CD4-positive, alpha-beta T cell treated with Interleukin-6 for 4 hours (primary cell): Measurements from ENCODE around the gene C14orf180.
A peak's percentile ranks its signal among the peaks of the same experiment; 100 is the strongest.

Source experiments
- DNase-seq: peaks from one replicate; pipeline ENCODE4 v3.0.0-alpha.2; 2020; ENCODE audit warnings: mixed read lengths

The C14orf180 gene

DNA sequence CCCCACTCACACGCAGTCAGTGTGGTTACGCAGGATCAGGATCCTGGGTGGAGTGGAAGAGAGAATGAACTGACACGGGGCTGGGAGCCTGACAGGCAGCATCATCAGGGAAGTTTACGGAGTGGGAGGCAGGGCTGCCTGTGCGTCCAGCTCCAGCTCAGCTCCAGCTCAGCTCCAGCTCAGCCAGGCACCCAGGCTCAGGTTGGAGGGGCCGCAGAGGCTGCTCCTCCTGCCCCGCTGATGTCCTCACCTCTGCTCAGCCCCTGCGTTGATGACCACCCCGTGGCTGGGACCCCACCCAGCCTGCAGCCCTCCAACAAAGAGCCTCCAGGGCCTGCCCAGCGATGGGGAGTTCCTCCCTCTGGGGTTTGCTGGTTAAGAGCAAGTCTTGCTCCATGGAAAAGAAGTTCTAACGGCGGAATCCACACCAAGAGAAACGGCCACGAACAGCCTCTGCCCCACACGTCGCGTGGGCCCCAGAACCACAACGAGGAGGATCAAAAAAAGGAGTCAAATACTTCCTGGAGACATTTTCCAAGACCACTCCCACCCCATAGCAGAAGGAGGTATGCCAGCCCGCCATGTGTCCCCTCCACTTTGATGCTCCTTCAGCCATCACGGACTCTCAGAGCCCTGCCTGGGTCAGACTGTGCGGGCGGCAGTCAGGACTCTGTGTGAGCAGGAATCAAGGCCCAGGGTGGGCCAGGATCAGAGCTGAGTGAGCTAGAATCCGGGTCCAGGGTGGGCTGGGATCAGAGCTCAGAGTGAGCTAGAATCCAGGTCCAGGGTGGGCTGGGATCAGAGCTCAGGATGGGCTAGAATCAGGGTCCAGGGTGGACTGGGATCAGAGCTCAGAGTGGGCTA lies 17.7 kb upstream of the C14orf180 start:
- DNase-seq = no peak

DNA sequence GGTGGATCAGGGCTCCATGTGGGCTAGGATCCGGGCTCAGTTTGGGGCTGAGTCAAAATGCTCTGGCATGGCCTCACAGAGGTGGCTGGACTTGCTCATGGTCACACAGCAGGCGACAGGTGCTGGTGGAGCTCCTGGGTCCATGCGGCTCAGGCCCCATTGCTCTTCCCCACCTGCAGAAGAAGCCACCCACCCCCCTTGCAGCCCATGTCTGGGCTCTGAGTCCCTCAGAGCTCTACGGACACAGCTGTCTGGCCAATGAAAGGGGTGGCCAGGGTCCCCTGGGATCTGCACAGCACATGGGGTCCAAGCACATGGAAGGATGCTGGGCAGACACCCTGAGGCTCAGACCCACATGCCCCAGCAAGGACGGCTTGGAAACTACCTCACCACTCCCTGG lies 17.0 kb upstream of the C14orf180 start:
- DNase-seq = no peak

DNA sequence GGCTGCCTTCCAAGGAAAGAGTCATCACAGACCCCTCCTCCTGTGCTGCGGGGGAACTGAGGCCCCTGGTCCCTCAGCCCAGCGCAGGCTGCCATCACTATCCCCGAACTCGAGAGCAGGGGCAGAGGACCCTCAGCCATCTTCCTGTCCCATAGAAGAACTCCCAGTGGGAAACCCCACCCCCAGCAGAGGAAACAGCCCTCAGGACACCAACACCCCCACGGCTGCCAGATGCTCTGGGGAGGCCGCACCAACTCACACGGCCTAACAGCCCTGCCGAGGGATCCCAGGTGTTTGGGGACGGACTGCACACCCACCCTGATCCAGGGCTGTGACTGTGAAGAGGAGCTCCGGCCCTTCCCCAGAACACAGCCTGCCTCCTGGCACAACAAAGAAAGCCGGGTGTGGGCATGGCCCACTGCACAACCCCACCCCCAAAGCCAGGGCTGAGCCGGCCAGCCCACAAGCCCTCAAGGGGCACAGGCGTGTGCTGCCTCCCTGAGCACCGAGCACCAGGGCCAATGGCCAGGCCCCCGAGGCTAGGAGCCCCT lies 16.3 kb upstream of the C14orf180 start:
- no peak for DNase-seq

DNA sequence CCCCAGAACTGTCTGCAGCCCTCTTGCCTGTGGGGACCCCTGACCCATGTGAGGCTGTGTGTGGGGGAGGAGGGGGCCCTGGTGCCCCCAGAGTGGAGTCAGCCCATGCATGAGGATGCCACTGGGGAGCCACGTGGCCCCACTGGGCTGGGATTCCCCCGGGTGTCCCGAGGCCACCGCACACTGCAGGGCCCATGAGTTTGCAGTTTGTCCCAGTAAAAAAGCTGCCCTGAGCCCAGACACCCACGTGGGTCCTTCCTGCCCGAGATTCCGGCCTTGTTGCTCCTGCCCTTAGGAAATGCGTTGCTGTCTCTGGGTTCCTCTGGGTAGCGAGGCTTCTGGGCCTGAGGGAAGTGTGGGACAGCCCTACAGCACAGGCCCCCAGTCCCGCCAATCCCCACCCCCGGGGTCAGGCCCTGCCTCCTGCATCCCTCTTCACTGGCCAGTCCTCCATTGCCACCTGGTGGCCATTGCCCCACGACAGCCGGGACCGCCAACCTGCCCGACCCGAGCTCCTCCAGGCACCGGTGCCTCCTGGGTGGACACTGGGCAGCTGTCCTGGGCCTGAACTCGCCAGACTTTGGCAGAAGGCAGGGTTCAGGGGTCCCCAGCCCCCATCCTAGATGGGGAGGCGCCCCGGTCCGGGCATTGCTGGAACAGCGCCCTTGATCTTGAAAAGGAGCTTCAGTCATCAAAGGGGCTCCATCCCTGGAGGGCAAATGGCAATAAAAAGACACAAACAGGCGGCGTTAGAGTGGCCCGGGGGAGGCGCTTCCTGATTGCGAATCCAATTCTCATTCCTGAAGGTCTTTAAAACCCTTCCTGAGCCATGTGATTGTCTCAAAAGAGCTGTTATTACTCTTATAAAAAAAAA lies 15.6 kb upstream of the C14orf180 start:
- DNase-seq = peak; percentile 76

DNA sequence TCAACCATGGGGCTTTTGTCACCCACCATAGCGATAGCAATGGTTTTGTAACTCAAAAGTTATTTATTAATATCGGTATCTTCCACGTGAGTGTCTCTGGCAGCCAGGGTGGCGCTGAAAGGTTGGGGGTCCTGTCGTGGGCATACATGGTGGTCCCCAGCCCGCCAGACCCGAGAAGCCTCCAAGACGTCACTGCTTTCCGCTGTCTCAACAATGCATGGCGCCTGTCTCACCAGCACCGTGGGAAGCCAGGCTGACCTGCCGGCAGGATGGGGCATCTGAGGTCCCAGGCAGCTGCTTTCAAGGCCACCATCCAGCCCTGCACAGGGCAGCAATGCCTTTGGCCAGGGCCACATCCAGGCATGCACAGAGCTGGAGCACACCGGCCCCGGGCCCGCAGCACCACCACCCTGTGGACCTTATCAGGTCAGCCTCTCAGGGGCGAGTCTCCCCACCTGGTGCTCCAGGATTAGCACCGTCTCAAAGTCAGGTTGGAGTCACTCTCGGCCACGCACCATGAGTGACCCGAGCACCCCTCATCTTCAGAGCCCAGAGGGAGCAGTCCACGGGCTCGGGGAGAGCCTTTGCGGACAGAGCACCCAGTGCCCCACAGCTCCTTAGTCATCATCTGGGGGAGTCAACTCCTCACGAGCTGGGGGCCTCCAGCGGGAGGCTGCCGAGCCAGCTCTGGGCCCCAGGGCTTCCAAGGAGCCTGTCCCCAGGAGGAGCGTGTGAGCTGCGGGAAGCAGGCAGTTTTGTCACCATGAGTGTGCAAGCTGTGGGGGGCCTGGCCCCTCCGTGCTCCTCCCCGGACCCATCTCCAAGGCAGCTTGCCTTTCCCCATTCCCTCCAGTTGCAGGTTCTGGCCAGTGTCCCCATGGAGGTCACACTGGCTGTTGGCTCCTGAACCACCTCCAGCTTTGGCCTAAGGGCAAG lies 14.6 kb upstream of the C14orf180 start:
- no peak for DNase-seq

DNA sequence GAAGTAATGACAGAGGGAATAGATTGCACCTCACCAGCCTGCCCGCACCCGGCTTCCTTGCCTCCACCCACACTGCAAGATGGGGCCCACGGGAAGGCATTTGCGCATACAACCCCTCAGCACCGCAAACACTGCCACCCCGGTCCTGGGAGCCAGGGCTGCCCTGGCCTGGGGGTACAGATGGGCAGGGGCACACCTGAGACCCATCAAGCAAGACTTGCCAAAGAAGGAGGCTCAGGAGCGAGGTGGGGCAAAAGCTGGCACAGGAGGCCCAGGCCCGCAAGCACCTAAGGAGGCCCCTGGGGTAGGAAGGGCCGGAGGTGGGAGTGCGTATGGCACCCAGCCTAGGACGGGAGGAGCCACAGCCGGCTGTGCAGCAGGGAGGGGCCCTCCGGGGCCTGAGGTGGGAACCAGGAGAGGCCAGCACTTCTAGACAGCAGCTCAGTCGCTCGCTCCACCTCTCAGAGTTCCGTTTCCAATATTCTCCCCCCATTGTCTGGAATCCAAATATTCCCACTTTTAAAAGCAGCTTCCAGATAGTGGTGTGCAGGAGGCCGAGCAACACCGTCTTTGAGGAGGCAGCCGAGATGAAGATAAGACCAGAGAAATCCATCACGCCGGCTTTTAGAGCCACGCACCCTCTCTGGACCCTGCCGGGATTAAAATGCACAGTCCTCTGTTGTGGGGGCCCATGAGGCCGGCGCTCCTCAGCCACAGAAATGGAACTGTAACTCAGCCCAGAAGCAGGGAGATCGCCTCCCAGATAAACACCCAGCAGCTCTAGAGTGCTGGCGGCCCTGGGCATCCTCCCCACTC lies 12.2 kb upstream of the C14orf180 start:
- DNase-seq = no peak

DNA sequence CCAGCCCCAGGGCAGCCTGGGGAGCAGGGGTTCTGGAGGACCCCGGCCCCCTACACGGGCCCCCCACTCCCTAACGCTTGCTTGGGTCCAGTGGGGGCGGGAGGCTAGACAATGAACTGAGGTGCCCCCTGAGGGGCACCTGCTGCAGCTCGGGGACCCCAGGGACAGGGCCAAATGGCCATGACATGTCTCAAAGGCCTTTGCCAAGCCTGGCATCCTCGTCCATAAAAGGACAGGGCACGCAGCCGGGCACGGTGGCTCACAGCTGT lies 11.7 kb upstream of the C14orf180 start:
- DNase-seq = no peak

DNA sequence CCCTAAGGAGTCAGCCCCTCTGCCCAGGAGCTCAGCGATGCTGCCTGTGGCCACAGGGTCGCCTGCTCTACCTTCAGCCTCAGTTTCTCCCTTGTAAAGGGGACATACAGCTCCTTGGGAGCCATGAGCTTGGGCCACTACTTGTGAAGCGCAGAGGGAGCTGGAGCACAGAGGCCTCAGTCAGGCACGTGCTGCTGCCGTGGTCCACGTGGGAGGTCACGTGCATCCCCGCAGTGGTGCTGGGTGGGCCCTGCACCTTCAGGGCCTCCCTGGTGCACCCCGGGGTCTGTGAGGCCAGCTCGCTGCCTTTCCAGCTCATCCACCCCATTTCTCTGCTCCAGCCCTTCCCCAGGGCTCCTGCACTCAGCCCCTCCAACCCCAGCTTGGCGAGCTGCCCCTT lies 10.9 kb upstream of the C14orf180 start:
- no peak for DNase-seq

DNA sequence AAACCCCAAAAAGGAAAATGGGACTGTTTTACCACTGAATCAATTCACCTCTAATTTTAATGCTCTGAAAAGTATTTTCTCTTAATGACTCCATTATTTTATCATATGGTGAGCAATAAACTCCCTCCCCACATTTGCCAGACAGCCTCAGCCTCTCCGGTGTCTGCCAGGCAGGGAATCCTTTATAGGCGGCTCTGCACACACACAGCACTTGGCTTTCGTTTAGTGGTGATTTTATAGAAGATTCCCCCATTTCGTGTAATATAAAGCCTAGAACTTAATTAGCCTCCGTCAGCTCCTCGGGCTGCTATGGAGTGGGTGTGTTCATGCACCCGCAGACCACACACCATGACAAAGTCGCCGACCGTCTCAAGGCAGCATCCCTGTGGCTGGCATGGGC lies 10.1 kb upstream of the C14orf180 start:
- DNase-seq = no peak

DNA sequence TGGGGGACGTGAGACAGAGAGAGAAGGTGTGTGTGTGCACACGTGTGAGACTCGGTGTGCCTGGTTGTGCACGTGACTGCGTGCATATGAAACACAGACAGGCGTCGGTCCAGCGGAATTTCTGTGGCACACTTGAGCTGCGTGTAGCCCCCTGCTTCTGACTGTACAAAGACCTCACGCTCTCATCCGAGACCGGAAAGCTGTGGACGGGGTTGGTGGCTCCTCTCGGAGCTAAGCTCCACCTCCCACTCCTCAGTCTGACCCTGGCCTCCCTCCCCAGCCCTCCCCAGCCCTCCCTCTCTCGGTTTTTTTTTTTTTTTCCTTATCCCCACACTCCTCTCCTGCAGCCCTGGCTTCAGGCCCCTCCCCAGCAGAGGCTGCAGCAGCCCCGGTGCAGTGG lies 8.3 kb upstream of the C14orf180 start:
- no peak for DNase-seq

DNA sequence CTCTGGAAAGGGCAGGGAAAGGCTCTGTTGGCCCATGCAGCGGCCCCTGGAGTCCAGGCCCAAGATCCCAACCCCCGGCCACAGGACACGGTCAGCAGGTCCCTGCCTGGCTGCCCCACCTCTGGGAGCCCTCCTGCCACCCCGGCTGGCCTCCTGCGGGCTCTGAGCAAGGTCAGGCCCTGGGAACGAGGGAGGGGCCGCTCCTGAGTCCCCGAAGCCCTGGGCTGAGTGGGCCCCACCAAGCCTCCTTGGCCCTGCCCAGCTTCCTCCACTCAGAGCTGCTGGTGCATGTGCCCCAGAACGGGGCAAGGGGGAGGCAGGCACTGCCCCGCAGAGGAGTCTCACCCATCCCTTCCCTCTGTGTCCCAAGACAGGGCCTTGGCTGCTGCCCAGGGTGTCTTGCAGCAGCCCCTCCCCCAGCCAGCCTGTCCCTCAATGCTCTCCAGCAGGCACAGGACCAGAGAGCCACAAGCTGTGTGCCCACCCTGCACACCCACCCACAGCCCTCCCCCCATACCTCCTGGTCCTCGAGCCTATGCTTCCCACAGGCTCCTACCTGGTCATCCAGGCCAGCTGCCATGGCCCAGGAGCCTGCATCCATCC lies 7.4 kb upstream of the C14orf180 start:
- no peak for DNase-seq

DNA sequence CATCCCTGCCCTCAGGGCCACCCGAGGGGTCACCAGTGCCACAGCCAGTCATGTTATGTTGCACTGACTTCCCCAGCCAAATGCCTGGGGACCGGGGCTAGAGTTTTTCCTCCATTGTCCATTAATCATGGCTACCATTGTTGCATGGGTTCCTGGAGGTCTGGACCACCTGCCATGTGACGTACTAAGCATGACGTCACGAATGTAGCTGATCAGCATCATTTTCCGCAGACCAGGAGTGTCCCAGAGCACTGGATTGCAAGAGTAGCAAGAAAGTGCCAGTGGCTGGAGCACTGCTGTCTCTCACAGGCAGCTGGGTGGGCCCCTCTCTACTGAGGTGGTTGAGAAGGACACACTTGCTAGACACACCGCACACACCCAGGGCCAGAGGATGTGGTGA lies 6.9 kb upstream of the C14orf180 start:
- DNase-seq = no peak

DNA sequence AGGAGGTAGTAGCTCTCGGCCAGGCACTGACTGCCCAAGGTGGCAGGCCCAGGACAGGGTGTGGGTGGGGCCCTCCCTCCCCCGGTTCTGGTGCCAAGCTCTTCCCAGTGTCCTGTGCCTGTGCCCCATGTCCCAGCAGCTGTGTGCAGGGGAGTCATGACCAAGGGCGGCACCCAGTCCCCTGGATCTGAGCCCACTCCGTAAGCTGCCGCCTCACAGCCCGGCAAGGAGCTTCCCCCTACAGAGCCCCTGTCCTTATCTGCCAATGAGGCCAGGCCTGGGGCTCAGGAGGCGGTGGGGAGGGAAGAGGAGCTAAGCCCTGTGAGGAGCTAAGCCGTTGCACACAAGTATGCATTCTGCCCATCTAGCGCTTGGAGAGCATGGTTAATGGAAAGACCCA lies 5.6 kb upstream of the C14orf180 start:
- DNase-seq = no peak

DNA sequence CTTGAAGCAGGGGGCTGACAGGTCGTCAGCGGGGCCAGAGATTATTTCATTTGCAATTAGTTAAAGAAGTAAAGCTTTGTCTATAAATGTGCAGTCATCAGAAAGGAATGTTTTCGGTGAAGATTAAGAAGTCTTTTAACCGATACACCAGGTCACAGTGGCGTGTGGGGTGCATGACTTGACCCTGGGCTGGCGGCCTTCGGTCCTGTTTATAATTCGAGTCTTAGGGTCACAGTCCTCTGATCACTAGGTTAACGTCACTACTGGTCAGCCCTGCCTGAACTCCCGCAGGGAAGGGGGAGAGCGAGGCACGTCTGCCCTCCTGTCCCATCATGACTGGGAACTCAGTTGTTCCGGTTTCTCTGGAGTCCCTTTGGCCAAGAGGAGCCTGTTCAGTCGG lies 5.0 kb upstream of the C14orf180 start:
- no peak for DNase-seq

DNA sequence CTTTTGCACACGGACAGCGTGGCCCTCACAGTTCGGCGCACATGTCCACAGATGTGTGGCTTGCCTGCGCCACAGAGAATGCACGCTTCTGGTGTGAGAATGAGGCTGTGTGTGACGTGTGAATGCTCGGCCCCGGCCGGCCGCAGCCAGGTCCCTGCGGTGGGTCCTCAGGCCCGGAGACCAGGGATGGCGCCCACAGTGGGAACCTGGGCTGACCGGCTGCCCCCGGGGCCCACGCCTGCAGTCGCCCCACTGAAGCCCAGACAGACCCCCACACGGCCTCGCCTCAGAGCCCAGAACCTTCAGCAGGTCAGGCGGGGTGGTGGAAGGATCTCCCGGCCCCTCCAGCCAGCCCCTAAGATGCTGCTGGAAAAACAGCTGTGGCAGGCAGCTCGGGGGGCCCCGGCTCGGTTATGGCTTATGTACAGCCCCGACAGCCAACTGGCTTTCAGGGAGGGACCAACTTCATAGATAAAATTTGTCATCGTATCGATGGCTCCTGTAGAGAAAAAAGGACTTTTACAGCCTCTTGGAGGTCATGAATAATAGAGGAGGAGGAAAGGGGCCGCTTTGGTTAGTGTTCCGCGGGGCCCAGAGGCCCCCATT lies 4.5 kb upstream of the C14orf180 start:
- no peak for DNase-seq

DNA sequence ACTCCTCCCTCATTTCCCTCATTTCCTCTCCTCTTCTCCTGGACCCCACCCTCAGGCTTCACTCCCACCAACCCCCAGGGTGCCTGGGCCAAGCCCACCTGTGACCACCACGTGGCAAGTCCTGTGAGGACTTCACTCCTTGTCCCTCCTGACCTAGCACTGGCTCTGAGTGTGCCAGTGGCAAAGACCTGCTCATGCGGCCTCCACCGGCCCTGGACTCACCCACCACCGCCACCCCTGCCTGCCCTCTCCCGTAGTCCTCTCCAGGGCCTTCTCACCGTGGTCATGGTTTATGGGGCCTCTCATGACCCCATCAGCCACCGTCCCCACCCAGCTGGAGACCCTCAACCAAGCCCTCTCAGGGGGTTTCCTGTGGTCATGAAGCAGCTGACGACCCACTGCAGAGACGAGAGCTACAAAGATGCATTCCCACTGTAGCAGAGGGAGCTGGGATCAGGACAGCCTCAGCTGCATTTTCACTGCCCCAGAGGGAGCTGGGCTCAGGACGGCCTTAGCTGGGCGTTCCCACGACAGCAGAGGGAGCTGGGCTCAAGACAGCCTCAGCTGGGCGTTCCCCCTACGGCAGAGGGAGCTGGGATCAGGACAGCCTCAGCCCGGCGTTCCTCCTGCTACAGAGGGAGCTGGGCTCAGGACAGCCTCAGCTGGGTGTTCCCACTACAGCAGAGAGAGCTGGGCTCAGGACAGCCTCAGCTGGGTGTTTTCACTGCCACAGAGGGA lies 3.2 kb upstream of the C14orf180 start:
- no peak for DNase-seq

DNA sequence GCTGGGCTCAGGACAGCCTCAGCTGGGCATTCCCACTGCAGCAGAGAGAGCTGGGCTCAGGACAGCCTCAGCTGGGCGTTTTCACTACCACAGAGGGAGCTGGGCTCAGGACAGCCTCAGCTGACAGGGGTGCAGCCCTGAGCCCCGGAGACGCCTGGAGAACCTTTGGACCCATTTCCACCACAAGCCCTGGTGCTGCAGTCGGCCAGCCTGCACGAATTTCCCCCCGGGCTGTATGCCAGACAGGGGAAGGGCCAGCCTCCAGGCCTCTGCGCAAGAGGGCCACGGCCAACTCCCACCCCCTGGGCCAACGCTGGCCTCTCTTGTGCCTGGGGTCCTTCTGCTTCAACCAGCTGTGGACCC lies 2.6 kb upstream of the C14orf180 start:
- DNase-seq = no peak

DNA sequence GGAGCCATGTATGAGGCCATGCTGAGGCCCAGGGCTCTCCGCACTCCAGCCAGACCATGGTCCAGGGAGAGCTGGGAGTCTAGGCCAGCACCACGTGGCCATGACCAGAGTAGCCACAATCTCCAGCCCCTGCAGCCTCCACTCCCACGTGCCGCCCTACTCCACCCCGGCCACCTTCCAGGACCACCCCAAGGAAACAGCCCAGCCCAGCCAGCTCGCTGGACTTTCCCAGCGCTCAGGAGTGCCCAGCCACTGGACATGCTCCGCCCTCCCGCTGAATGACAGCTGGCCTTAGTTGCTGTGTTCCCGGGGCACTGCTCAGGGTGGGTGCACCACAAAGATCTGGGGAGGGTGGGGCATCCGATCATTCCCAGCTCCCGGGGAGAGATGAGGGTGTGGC lies 2.1 kb upstream of the C14orf180 start:
- DNase-seq = no peak

DNA sequence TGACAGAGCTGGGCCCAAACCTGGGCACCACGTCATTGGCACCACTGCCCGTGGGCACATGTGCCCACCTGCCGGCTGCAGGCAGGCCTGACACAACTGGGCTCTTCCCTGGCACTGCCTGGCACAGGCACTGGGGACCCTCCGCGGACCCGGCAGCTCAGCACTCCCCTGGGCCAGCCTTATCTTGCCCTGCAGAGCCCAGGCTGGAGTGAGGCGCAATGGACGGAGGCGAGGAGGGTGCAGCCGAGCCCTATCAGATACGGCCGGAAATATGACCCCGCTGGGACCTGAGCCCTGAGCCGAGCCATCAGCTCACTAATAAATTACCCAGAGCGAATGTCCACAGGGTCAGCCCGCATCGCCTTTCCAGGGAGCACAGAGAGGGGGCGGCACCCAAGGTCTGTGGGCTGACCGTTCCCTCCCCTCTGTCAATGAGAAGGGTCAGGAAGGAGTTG lies 1.7 kb upstream of the C14orf180 start:
- no peak for DNase-seq

DNA sequence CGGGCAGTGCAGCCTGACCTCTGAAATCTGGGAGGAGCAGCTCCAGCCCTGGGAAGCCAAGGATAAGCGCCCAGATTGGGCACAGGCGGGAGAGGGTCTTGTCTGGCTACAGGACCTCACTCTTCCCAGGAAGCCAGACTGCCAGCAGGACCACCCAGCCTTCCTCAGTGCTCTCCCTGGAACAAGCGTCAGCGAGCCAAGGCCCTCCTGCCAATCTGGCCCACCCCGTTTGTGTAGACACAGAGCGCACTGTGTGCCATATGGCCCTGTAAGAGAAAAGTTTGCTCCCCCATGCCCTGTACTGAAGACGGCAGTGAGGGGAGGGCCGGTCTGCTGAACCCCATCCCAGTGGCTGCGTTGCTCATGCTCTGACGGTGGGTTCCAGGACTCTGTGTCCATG lies 1.2 kb upstream of the C14orf180 start:
- DNase-seq = no peak
